HUES48 (cell line): Measurements from ENCODE around the gene CNTN2.

Experiments
- H3K27ac ChIP-seq: one replicate; pipeline ENCODE4 v1.7.0; 2013; ENCODE audit warnings: low read depth, low read length, inconsistent platforms
- H3K27me3 ChIP-seq: 2 replicates; pipeline ENCODE4 v1.6.1; 2013; ENCODE audit warnings: mild to moderate bottlenecking, low read length; ENCODE audit not compliant: control insufficient read depth, insufficient read depth
- H3K36me3 ChIP-seq: 2 replicates; pipeline ENCODE4 v1.6.1; 2013; ENCODE audit warnings: low read length; ENCODE audit not compliant: control insufficient read depth, insufficient read depth
- H3K4me1 ChIP-seq: 2 replicates; pipeline ENCODE4 v1.6.1; 2013; ENCODE audit warnings: mild to moderate bottlenecking, low read length; ENCODE audit not compliant: control insufficient read depth, insufficient read depth
- H3K4me3 ChIP-seq: 2 replicates; pipeline ENCODE4 v1.5.1; 2013; ENCODE audit warnings: mild to moderate bottlenecking, low read depth, low read length
- H3K9ac ChIP-seq: 2 replicates; pipeline ENCODE4 v1.6.1; 2013; ENCODE audit warnings: mild to moderate bottlenecking, low read depth, low read length, moderate library complexity
- H3K9me3 ChIP-seq: 2 replicates; pipeline ENCODE4 v1.6.1; 2013; ENCODE audit warnings: low read length; ENCODE audit not compliant: control insufficient read depth, insufficient read depth

CNTN2 gene

GRCh38 chr1:205041998-205042910 lies 758 bp upstream of the CNTN2 start:
- Histone ChIP-seq H3K4me3 (peak overlapping the region; percentile 32; the same call in 1 of the 2 replicates), H3K4me1 (peaks cover 32% of the 10 kb centered on the region), H3K9ac (no peak overlapping the region), H3K27me3 (peaks cover 52% of the 10 kb centered on the region), H3K9me3 (no peaks in the 10 kb centered on the region), H3K27ac (no peak overlapping the region), H3K36me3 (no peaks in the 10 kb centered on the region)

GRCh38 chr1:205043866-205044265 lies 854 bp downstream of the CNTN2 start:
- H3K36me3 ChIP-seq: no peaks in the 10 kb centered on the region
- no peak overlapping the region for H3K27ac ChIP-seq
- no peak overlapping the region for H3K9ac ChIP-seq
- peaks cover 52% of the 10 kb centered on the region for H3K27me3 ChIP-seq
- H3K4me1 ChIP-seq: peaks cover 32% of the 10 kb centered on the region
- no peaks in the 10 kb centered on the region for H3K9me3 ChIP-seq
- H3K4me3 ChIP-seq: 0 out of 2 replicates have a peak overlapping the region, but pooled peaks have one; percentile 50

- H3K36me3 ChIP-seq: no peaks in the 10 kb centered on the region
- no peak overlapping the region for H3K4me3 ChIP-seq
- no peak overlapping the region for H3K27ac ChIP-seq
- peaks cover 32% of the 10 kb centered on the region for H3K4me1 ChIP-seq
- H3K9me3 ChIP-seq: no peaks in the 10 kb centered on the region
- peaks cover 49% of the 10 kb centered on the region for H3K27me3 ChIP-seq
- no peak overlapping the region for H3K9ac ChIP-seq
These were observed 1.7 kb downstream of the CNTN2 start for GRCh38 chr1:205044741-205045140.

- no peak overlapping the region for H3K4me3 ChIP-seq
- H3K36me3 ChIP-seq: no peaks in the 10 kb centered on the region
- peaks cover 45% of the 10 kb centered on the region for H3K27me3 ChIP-seq
- no peak overlapping the region for H3K27ac ChIP-seq
- H3K9me3 ChIP-seq: no peaks in the 10 kb centered on the region
- H3K4me1 ChIP-seq: peaks cover 32% of the 10 kb centered on the region
- no peak overlapping the region for H3K9ac ChIP-seq
These were observed 2.1 kb downstream of the CNTN2 start for GRCh38 chr1:205045146-205045545.

- peaks cover 39% of the 10 kb centered on the region for H3K27me3 ChIP-seq
- no peak overlapping the region for H3K4me3 ChIP-seq
- H3K9ac ChIP-seq: no peak overlapping the region
- no peaks in the 10 kb centered on the region for H3K36me3 ChIP-seq
- no peak overlapping the region for H3K27ac ChIP-seq
- no peaks in the 10 kb centered on the region for H3K9me3 ChIP-seq
- H3K4me1 ChIP-seq: peaks cover 32% of the 10 kb centered on the region
These were observed 3.9 kb downstream of the CNTN2 start for GRCh38 chr1:205046870-205047269.

GRCh38 chr1:205047764-205048231 lies 4.8 kb downstream of the CNTN2 start:
- Histone ChIP-seq H3K36me3 (no peaks in the 10 kb centered on the region), H3K4me1 (peaks cover 37% of the 10 kb centered on the region), H3K27me3 (peaks cover 30% of the 10 kb centered on the region), H3K27ac (no peak overlapping the region), H3K4me3 (no peak overlapping the region), H3K9me3 (no peaks in the 10 kb centered on the region), H3K9ac (no peak overlapping the region)

- Histone ChIP-seq H3K27me3 (peaks cover 26% of the 10 kb centered on the region), H3K4me1 (peaks cover 35% of the 10 kb centered on the region), H3K27ac (no peak overlapping the region), H3K9me3 (no peaks in the 10 kb centered on the region), H3K4me3 (no peak overlapping the region), H3K36me3 (no peaks in the 10 kb centered on the region), H3K9ac (no peak overlapping the region)
These were observed 5.4 kb downstream of the CNTN2 start for GRCh38 chr1:205048382-205048781.

- peaks cover 15% of the 10 kb centered on the region for H3K27me3 ChIP-seq
- no peak overlapping the region for H3K4me3 ChIP-seq
- peaks cover 24% of the 10 kb centered on the region for H3K4me1 ChIP-seq
- no peak overlapping the region for H3K27ac ChIP-seq
- H3K36me3 ChIP-seq: no peaks in the 10 kb centered on the region
- H3K9ac ChIP-seq: no peak overlapping the region
- no peaks in the 10 kb centered on the region for H3K9me3 ChIP-seq
These were observed 6.5 kb downstream of the CNTN2 start for GRCh38 chr1:205049479-205049878.

- H3K4me1 ChIP-seq: peaks cover 5% of the 10 kb centered on the region; the same call in 1 of the 2 replicates
- no peaks in the 10 kb centered on the region for H3K27me3 ChIP-seq
These were observed 9.7 kb downstream of the CNTN2 start for GRCh38 chr1:205052690-205053089.

GRCh38 chr1:205053296-205053695 lies 10.3 kb downstream of the CNTN2 start:
- Histone ChIP-seq H3K27me3 (no peaks in the 10 kb centered on the region), H3K9me3 (no peaks in the 10 kb centered on the region), H3K4me1 (peaks cover 5% of the 10 kb centered on the region; the same call in 1 of the 2 replicates), H3K27ac (no peak overlapping the region), H3K4me3 (no peak overlapping the region), H3K36me3 (no peaks in the 10 kb centered on the region), H3K9ac (no peak overlapping the region)

More at GRCh38 chr1:205052690-205053089, 9.7 kb downstream of the CNTN2 start:
- no peaks in the 10 kb centered on the region for H3K36me3 ChIP-seq
- H3K9me3 ChIP-seq: no peaks in the 10 kb centered on the region
- H3K9ac ChIP-seq: no peak overlapping the region
- H3K4me3 ChIP-seq: no peak overlapping the region
- H3K27ac ChIP-seq: no peak overlapping the region

GRCh38 chr1:205054013-205054412 lies 11.0 kb downstream of the CNTN2 start:
- no peaks in the 10 kb centered on the region for H3K9me3 ChIP-seq
- no peaks in the 10 kb centered on the region for H3K36me3 ChIP-seq
- peaks cover 5% of the 10 kb centered on the region; the same call in 1 of the 2 replicates for H3K4me1 ChIP-seq
- no peaks in the 10 kb centered on the region for H3K27me3 ChIP-seq
- H3K4me3 ChIP-seq: no peak overlapping the region
- no peak overlapping the region for H3K27ac ChIP-seq
- no peak overlapping the region for H3K9ac ChIP-seq
